Activated CD8-positive, alpha-beta memory T cell treated with anti-CD3 and anti-CD28 coated beads, Interleukin-2, amount 50 U/mL, for 24 hours (primary cell): Measurements from ENCODE around the gene PBXIP1.
"Not testable (repeated sequence)": the region's sequence is repeated elsewhere in the genome, so short reads cannot be mapped to it uniquely, and the experiment has no call there.

Experiments used
- DNase-seq: peaks from one replicate; pipeline ENCODE4 v3.0.0-alpha.2; 2020; ENCODE audit errors: extremely low read depth

PBXIP1 gene

DNA sequence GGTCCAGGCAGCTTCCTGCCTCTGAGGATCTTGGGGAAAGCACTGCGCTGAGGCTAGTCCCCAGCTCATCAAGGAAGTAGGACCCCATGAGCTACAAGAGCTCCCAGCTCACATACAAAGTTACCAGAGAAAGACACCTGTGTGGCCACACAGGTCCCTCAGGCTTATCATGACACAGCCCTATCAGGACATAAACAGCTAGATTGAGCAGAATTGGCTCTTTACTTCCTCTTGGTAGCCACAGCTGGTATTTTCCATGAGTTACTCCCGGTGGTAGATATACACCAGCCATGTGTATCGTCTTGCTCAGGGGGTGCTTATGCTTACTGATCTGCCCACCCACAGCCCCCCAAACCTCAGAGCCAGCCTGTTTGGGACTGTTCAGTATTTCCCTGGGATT lies 38.7 kb upstream of the PBXIP1 start:
- no peak for DNase-seq

DNA sequence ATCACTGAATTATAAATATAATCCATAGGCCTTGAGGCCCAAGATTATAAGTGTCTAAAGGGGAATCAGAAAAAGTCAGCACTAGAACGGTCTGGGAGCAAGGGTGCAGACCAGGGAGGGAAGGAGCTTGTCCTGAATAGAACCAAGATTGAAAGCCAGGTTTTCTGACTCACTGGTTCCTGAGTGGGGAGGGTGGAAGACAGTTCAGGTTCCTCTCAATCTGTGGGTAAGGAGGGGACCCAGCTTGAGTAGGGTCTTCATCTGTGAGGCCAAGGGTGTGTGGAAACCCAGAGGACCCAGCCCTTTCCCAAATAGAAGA lies 38.3 kb upstream of the PBXIP1 start:
- no peak for DNase-seq

DNA sequence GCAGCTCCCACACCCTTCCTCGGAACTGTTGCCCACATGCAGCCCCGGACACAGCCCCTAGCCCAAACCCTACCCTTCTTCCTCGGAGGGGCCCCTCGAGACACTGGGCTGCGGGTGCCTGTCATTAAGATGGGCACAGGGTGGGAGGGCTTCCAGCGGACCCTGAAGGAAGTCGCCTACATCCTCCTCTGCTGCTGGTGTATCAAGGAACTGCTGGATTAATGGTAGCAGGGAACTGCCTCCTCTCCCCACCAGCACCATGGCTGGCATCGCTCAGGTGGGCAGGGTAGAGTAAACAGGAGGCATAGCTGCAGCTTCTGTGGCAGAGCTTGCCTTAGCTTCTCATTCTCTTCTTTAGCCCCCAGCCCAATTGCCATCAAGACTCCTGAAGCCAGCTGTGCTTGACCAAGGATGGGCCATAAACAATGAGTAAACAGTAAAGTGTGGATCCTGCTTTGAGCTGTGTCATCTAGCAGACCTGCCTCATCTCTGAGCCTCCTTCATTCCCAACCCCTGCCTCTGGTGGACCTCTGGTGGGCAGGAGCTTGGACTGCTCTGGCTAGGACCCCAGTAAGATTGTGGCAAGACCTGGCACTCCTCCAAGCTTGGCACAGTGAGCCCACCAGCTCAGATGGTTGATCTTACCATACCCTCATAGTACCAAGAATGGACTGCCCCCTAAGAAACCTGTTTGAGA lies 37.8 kb upstream of the PBXIP1 start, which contains the start of gene LENEP:
TSS of gene LENEP (plus strand) at position 15 of the 697 bp plus-strand sequence. CDS start at position 37, 22 bp downstream.
- DNase-seq, result no peak

DNA sequence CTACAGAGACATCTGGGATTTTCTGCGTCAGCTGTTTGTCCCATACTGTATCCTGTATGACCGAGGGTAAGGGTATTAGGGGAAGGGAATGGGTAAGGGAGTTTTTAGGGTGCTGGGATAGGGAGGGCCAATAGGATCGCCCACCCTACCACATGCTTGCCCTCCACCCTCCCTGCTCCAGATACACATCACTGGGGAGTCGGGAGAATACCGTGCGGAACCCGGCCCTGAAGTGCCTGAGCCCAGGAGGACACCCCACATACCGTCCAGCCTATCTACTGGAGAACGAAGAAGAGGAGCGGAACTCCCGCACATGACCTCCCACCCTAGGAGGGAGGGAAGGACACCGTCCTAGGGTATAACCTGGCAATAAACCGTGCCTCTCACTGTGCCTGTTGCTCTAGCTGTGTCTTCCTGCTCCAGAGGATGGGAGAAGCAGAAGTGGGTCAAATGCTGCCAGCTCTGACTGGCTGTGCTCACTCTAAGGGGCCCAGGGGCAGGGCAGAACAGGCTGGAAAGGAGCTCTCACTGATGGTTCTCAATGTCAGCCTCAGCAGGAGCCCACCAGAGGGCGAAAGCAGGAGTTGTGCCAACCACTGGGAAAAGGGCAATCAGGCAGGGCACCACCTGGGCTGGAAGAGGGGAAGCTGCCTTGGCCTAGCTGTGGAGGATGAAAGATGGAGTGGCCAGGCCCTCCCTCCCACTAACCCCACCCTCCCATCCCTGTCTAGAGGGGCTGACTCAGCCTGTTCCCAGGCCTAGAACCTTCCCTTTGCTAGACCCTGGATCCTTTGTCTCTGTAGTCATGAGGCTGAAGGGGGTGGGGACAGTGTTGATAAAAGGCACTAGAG lies 37.0 kb upstream of the PBXIP1 start:
- DNase-seq, result no peak

DNA sequence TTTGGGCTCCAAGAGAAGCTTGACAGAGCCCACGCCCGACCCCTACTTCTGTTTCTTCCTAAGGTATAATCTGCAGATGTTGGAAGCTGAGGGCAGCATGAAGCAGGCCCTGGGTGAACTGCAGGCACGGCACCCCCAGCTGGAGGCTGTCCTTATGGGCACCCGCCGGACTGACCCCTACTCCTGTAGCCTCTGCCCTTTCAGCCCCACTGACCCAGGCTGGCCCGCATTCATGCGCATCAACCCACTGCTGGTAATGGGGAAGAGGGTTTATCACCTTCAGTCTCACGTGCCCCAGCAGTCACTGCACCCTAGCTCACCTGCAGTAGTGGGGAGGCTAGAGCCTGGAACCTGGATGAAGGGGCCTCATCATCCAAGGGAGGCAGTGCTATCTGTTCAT lies 34.4 kb upstream of the PBXIP1 start:
- no peak for DNase-seq

DNA sequence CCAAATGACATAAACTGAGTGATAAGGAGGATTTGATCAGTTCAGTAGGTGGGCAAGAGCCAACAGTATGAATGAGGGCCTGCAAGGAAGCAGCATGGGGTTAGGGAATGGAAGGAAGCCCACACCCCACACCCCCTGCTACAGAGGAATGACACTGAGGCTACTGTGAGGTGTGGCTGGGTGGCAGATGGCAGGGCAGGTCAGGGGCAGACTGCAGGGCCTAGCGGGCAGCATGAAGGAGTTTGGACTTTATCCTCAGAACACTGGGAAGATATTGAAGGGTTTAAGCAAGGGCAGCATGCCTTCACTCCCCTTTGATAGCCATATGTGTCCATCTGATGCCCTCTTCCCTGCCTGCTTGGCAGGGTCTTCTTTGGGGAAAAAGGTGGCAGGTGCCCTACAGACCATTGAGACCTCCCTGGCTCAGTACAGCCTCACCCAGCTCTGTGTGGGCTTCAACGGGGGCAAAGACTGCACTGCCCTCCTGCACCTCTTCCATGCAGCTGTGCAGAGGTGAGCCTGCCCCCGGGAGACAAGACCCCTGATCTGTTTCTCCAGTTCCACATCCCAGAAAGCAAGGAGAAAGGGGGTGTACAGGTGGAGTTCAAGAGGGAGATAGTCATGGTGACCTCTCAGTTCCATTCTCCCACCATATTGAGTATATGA lies 33.4 kb upstream of the PBXIP1 start:
- no peak for DNase-seq

DNA sequence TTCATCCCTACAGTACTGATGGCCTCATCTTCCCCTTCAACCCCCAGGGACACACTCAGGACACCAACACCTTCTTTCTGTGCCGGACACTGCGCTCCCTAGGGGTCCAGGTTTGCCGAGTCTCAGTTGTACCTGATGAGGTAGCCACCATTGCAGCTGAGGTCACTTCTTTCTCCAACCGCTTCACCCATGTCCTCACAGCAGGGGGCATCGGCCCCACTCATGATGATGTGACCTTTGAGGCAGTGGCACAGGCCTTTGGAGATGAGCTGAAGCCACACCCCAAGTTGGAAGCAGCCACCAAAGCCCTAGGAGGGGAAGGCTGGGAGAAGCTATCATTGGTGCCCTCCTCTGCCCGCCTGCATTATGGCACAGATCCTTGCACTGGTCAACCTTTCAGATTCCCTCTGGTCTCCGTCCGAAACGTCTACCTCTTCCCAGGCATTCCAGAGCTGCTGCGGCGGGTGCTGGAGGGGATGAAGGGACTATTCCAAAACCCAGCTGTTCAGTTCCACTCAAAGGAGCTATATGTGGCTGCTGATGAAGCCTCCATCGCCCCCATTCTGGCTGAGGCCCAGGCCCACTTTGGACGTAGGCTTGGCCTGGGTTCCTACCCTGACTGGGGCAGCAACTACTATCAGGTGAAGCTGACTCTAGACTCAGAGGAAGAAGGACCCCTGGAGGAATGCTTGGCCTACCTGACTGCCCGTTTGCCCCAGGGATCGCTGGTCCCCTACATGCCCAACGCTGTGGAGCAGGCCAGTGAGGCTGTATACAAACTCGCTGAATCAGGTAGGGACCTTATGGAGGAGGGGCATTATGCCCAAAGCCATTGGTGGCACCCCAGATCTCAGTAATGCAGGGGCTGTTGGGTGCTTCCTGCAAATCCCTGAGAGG lies 32.4 kb upstream of the PBXIP1 start:
- DNase-seq, result no peak

DNA sequence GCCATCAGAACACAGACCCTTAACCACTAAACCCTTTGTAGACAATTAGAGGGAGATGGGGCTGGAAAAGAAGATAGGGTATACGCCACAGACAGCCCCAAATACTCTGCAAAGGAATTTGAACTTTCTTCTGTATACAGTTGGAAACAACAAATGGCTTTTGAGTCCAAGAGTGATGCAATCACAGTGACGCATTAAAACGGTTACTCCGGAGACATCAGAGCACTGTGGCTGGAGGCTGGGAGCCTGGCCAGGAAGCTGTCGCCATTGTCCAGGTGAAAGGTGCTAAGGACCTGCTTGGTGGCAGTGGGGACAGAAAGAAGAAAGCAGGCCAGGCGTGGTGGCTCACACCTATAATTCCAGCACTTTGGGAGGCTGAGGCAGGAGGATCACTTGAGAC lies 31.4 kb upstream of the PBXIP1 start:
- DNase-seq, result no peak

DNA sequence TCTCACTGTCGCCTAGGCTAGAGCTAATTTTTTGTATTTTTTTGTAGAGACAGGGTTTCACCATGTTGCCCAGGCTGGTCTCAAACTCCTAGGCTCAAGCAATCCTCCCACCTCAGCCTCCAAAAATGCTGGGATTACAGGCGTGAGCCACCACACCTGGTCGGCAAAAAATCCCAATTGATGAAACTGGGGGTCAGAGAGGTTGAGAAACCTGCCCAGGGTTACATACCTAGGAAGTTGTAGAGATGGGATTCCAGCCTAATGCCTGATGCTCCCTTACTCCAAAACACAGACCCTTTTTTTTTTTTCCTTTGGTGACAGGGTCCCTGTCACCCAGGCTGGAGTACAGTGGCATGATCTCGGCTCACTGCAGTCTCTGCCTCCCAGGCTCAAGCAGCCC lies 30.8 kb upstream of the PBXIP1 start:
- DNase-seq, result not testable (repeated sequence)

DNA sequence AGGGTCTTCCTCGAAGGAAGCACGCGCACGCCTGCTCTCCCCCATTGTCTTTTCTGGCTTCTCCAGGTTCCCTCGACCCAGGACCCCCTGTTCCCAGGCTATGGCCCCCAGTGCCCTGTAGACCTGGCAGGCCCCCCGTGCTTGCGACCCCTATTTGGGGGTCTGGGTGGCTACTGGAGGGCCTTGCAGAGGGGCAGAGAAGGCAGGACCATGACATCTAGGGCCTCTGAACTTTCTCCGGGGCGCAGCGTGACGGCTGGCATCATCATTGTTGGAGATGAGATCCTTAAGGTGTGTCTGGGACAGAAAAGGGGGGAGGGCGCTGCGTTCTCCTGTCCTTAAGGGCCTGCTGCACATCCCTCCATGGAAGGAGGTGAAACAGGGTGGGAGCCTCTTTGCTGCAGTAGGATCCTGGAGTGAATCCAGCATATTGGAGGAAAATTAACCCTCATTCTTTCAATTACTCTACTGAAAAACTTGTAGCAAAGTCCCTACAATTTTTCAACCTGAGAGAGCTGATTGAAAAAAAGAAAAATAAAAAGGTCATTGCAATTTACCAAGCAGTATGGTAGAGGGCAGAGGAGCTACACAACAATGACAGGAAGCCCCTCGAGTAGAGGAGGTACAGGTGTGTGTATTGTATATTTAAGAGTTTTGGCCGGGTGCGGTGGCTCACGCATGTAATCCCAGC lies 28.0 kb upstream of the PBXIP1 start:
- no peak for DNase-seq

DNA sequence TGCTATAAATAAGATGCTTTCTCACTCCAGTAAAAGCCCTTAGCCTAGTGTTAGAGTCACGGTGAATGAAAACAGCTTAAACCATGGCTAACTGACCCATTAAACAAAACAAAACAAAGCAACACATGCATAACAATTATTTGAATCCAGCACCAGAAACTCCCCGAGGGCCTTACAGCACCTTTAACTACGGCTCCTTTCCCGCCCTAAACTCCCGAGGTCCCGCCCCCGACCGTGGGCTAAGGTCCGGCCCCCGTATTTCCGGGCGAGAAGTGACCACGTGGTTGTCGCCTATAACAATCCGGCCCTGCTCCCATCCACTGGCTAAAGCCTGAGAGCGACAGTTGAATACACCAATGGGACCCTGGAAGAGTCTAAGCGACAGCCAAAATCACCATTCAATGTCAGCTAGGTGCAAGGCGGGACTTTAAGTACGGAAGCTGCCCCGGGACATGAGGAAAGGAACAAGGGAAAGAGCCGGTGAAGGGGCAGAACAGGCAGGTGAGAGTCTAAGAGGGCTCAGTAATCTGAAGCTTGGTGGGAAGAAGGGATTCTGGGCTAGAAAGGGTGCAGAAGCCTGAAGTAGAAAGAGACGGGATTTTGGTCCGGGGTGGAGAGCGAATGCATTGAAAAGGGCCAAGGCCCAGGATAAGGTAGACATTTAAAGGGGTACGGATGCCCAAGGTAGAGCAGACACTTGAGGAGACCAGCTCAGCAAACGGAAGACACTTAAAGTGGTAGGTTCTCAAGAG lies 27.2 kb upstream of the PBXIP1 start, which contains the start of gene FLAD1:
TSS of gene FLAD1 (plus strand) at position 448 of the 752 bp plus-strand sequence. CDS start 351 bp downstream, outside the sequence.
- DNase-seq, result peak; percentile 93

DNA sequence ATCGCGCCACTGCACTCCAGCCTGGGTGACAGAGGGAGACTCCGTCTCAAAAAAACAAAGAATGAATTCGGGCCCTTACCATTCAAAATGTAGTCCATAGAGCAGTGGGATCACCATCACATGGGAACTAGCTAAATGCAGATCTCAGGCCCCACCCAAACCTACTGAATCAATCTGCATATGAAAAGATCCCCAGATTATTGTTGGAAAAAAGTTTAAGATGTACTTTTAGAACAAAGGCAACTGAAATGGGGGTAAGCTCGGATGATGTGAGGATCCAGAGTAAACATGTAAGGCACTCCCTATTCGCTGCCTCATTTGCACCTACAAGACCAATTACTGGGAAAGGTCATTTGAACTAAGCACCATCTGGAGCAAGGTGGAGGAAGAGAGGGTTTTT lies 26.4 kb upstream of the PBXIP1 start:
- DNase-seq, result no peak

DNA sequence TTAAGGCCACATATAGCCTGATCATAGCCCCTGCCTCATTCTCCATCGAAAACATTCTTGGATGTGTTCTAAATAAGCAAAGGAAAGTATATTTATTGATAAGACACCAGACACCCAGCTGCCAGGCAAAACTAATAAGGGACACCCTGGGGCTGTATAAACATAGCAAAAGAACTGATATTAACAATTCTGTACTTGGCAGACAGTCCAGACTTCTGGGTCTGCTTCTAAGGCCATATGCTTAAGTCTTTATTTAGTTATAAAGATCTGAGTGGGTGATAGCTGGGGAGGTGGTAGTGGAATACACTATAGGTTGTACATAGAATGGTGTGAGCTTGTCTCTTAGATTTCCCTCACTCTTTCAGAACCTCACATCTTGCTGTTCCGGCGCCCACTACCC lies 22.5 kb upstream of the PBXIP1 start:
- DNase-seq, result no peak

DNA sequence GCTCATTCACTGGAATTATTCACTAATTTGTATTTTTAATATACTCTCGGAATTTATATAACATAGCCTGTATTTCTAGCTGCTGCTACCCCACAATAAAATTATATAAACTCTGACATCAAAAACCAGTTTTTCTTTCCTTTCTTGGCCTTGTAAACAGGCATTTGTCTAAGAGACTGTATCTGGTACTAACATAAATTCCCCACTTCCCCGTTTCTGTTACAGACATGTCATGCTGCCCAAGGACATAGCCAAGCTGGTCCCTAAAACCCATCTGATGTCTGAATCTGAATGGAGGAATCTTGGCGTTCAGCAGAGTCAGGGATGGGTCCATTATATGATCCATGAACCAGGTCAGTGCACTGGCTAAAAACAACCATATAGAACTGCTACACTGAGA lies 21.9 kb upstream of the PBXIP1 start:
- not testable (repeated sequence) for DNase-seq

DNA sequence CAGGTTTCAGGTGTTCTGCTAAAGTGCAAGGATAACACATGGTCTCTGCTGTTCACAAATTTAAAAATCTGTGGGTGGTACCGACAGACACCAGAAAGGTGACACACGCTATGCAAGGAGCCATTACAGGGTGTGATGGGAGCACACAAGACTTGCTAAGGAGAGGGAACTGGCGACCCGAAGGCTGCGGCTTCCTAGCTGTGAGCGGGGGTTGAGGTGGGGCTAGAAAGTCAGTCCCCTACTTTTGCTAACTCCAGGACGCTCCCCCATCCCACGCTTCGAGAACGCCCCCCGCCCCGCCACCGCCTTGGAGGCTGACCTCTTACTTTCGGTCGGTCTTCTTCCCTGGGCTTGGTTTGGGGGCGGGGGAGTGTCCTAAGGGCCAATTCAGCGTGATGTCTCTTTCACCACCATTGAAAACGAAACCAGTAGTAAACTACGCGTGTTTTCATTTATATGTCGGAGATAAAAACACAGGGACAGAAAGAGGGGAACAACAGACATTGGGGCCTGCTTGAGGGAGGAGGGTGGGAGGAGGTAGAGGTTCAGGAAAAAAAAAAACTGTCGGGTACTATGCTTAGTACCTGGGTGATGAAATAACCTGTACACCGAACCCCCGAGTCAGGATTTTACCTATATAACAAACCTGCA lies 19.6 kb upstream of the PBXIP1 start:
- DNase-seq, result no peak

DNA sequence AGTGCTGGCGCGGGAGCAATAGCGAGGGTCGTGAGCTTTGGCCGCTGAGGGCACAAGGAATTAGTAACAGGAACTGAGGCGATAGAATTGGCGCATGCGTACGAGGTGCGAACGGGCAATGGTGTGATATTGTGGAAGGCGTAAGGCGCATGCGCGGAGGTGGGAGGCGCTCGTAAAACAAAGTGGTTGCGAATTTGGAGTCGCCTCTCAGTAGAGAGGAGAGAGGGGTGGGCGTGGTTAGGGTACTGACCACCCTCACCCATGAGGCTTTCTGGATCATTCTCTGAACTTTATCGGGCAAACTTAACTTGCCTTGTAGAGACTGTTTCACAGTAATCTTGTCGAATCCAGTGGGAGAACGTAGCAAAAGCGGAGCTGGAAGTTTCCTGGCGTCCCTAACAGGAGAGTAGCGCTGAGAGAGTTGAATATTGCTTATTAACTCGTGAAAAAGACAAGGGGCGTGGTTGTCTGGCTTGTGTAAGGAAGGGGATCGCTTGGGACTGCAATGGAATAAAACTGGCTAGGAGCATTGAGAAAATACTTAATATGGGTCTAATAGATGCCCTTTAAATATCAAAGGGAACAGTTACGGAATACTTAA lies 19.0 kb upstream of the PBXIP1 start:
- peak; percentile 87 for DNase-seq

DNA sequence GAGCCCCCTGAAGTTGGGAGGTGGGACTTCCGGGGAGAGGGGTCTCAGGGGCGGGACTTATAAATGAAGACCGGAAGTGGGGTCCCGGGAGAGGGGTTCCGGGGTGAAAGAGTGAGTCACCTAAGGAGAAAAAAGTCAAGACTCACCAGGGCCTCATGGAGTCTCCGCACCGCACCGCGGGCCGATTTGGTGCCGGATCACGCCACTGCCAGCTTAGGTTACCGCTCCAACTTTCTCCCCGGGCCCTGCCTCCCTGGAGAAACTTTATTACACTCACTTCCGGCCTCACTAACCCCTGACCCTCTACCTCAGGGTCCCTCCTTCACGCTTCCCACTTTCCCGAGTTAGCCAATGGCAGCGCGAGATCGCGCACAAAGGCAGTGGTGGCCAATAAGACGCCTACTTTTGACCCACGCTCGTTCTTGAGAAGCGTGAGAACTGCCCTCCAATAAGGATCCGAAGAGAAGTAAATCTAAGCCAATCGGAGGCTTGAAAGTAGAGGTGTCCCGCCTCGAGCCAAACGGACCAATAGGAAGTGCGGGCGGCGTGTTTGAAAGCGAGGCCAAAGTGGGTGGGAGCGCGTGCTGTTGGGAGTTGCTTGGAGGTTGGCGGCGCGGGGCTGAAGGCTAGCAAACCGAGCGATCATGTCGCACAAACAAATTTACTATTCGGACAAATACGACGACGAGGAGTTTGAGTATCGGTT lies 18.4 kb upstream of the PBXIP1 start, which contains the start of gene CKS1B:
TSS of gene CKS1B (plus strand) at position 580 of the 706 bp plus-strand sequence. CDS start at position 645, 65 bp downstream.
- DNase-seq, result peak; percentile 89

DNA sequence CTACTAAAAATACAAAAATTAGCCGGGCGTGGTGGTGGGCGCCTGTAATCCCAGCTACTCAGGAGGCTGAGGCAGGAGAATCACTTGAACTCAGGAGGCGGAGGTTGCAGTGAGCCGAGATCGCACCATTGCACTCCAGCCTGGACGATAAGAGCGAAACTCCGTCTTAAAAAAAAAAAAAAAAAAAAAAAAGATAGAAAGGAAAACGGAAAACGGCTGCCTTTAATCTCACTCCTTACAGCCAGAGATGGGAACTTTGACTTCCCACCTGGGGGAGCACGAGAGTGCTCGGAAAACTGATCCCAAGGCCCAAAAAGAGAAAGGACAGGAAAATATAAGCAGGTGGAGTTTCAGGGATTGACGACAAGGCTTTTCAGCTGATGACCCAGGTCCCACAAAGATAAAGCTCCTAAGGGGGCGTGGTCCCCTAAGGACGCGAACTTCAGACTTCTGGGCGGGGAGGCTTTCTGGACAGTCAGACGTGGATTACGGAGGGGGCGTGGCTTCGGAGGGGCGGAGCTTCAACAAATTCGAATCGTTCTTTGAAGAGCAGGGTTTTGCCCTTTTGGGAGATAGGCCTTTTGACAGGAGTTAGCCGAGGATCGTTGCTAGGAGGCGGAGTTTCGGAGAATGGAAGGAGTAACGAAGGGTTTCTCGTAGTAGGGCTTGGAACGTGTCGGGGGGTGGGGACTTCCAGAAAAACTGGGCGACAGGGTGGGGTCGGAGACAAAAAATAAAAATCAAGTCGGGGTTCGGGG lies 17.6 kb upstream of the PBXIP1 start:
- peak; percentile 90 for DNase-seq
